ENCODE results near the gene MTHFS. TPM values are rescaled to one million over a fixed set of nuclear protein-coding genes. Genes with fewer than 3 reads are reported as not detected.
"Not testable (repeated sequence)": the region's sequence is repeated elsewhere in the genome, so short reads cannot be mapped to it uniquely, and the experiment has no call there.

Gene MTHFS
- total RNA-seq (2014; rRNA removed; shearing (Covaris generic)): 40.3 and 51.9 TPM in 2 replicates

GRCh38 chr15:79896634-79897379, at the start of gene MTHFS:
MTHFS (minus strand) TSS chr15:79897014; CDS start chr15:79896988, 26 bp downstream.
- peak; percentile 53 for DNase-seq (ENCODE audit: low spot score)

DNA sequence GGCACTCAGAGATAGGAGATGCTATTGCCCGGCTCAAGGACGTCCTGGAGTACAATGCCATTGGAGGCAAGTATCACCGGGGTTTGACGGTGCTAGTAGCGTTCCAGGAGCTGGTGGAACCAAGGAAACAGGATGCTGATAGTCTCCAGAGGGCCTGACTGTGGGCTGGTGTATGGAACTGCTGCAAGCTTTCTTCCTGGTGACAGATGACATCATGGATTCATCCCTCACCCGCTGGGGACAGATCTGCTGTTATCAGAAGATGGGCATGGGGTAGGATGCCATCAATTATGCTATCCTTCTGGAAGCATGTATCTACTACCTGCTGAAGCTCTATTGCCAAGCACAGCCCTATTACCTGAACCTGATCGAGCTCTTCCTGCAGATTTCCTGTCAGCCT, 47.8 kb upstream of the MTHFS start:
- DNase-seq (ENCODE audit: low spot score): no peak

GRCh38 chr15:79943820-79944219, 47.0 kb upstream of the MTHFS start:
- peak; percentile 14 for DNase-seq (ENCODE audit: low spot score)

- DNase-seq (ENCODE audit: low spot score): no peak
Measured at GRCh38 chr15:79942741-79943481, 46.1 kb upstream of the MTHFS start.

- DNase-seq (ENCODE audit: low spot score): no peak
Measured at GRCh38 chr15:79939399-79939798, 42.6 kb upstream of the MTHFS start.

- DNase-seq (ENCODE audit: low spot score): no peak
Measured at GRCh38 chr15:79938143-79938542, 41.3 kb upstream of the MTHFS start.

- DNase-seq (ENCODE audit: low spot score): not testable (repeated sequence)
Measured at GRCh38 chr15:79935556-79936201, 38.9 kb upstream of the MTHFS start.

DNA sequence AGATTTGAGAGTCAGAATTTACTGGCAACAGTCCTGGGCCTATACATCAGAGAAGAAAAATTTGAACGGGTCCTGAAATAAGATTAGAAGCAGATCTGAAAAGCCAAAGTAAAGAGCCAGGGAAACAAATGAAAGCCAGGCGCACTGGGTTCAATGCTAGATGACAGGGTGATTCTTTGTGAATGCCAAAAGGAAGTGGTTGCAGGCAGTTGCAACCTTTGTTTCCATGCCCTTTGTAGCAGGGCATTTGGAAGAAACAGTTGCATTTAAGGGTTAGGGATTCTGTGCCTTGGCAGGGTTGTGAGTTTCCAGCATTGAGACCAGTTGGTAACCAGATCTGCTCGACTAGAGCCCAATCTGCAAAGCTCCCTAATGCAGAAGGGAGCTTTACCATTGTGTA, 36.4 kb upstream of the MTHFS start:
- no peak for DNase-seq (ENCODE audit: low spot score)

GRCh38 chr15:79932447-79932846, 35.6 kb upstream of the MTHFS start:
- no peak for DNase-seq (ENCODE audit: low spot score)

GRCh38 chr15:79930516-79930915, 33.7 kb upstream of the MTHFS start:
- no peak for DNase-seq (ENCODE audit: low spot score)

GRCh38 chr15:79929412-79929811, 32.6 kb upstream of the MTHFS start:
- no peak for DNase-seq (ENCODE audit: low spot score)

- not testable (repeated sequence) for DNase-seq (ENCODE audit: low spot score)
Measured at GRCh38 chr15:79926116-79926515, 29.3 kb upstream of the MTHFS start.

- no peak for DNase-seq (ENCODE audit: low spot score)
Measured at GRCh38 chr15:79924379-79924778, 27.6 kb upstream of the MTHFS start.

- DNase-seq (ENCODE audit: low spot score): peak; percentile 96
Measured at GRCh38 chr15:79923515-79924169, 26.8 kb upstream of the MTHFS start.

DNA sequence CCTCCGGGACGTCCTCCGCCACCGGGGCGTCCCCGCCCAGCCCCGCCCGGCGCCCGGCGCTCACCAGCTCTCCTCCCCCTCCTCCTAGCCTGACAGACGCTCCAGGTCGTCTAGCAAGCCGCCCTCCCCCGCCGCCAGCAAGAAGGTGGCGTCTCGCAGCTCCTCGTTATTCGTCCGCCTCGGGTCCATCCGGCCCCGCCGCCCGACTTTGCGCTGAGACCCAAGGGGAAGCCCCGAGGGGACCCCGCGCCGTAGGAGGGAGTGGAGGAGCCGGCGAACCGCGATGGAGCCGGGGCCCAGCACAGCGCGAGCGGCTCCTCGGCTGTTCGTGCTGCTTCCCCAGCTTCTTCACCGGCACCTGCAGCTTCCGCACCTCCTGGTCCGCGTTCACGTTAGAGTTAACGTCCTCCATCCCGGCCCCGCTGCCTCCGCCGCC, 26.3 kb upstream of the MTHFS start:
- DNase-seq (ENCODE audit: low spot score): peak; percentile 43

GRCh38 chr15:79922512-79923078, 25.8 kb upstream of the MTHFS start:
- no peak for DNase-seq (ENCODE audit: low spot score)

- no peak for DNase-seq (ENCODE audit: low spot score)
Measured at GRCh38 chr15:79919749-79920511, 23.1 kb upstream of the MTHFS start.

- DNase-seq (ENCODE audit: low spot score): no peak
Measured at GRCh38 chr15:79919090-79919748, 22.4 kb upstream of the MTHFS start.

DNA sequence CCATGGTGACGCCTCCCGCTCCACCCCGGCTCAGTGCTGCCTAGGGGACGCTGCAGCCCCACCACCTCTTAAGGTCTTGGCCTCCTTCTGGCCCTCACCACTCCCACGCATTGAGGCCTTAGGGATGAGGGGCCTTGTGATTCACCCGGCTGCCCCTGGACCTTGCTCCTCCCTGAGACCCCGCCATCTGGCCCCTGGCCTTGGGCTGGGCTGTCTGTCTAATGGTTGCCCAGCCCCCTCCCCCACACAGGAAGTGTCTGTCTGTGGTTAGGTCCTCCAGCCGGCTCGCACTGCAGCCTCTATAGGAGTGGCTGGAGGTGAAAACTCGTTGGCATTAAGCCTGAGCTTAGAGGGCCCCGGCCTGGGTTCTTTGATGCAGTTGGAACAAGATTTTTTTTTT, 21.5 kb upstream of the MTHFS start:
- no peak for DNase-seq (ENCODE audit: low spot score)

DNA sequence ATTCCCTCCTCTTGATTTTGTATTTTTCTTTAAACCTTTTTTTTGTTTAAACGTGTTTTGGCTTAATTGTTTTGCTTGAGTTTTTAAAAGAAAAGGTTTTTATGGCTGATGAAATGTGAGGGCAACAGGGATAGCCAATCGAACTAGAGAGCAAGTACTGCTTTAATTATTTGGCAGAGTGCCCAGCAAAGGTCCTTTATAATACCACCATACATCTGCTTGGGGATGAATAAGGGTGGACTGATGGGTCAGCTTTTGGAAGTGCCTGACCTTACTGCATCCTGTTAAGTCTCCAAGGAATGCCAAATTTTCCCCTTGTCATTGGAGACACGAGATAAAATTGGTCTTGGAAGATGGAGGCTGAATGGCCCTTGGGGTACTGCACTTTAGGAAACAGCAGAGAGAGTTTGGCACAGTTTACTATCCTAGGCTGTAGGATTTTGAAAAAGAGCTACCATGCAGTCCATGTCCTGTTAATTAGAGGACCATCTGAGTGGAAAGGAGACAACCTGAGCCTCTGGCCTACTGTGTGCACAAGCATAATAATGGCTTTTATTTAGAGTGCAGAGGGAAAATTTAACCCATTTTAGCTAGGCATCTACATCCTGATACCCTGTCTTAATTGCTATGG, 19.8 kb upstream of the MTHFS start:
- no peak for DNase-seq (ENCODE audit: low spot score)

Data from H4 (cell line).